Measurements from ENCODE around the gene RPS24.

- TF ChIP-seq CTCF (IDR thresholded peaks at IDR 0.05; ENCODE audit: insufficient read depth, low read length, poor library complexity, severe bottlenecking), result no peak
- TF ChIP-seq EZH2phosphoT487 (conservative IDR thresholded peaks at IDR 0.05; ENCODE audit: low read length), result no peak
These were observed 32.3 kb downstream of the RPS24 start for GRCh38 chr10:78066012-78066411.
